NCI-H2171 (cell line): ENCODE results near the gene GM2A.
A peak's percentile ranks its signal among the peaks of the same experiment; 100 is the strongest.

Source experiments
- DNase-seq: peaks from one replicate; lab custom pipeline; 2025; lab: John Stamatoyannopoulos, UW

Gene GM2A

DNA sequence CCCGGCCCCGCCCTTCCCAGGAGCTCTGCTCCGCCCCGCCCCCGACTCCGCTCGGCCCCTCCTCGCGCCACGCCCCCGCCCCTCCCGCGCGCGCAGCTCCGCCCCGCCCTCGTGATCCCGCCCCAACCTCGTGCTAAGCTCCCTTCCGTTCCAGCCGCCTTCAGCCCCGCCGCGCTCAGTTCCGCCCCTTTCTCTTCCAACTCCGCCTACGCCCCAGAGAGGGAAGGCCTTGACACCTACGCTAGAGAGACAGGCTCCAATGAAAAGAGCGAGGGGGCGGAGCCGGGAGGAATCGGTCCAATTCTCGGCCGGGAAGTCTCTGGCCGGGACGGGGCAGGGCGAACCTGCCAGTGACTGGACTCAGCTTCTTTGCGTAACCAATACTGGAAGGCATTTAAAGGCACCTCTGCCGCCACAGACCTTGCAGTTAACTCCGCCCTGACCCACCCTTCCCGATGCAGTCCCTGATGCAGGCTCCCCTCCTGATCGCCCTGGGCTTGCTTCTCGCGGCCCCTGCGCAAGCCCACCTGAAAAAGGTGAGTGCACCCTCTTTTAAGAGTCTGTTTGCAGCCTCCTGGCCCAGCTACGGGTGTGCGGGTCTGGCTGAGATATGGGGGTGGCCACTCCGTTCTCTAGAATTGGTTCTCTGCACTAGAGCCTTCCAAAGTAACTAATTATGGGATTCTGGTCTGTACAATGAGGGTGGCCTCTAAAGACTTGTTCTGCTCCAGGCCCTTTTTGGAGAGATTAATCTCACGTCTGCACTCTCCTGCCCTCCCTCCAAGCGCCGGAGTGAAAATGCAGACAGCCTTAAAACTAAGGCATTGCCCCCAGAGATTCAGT lies at the start of gene GM2A:
TSS of gene GM2A (plus strand) at position 424 of the 843 bp plus-strand sequence. CDS start at position 456, 32 bp downstream.
- peak; percentile 86 for DNase-seq

GRCh38 chr5:151204051-151204450 lies 48.9 kb upstream of the GM2A start:
- no peak for DNase-seq

DNA sequence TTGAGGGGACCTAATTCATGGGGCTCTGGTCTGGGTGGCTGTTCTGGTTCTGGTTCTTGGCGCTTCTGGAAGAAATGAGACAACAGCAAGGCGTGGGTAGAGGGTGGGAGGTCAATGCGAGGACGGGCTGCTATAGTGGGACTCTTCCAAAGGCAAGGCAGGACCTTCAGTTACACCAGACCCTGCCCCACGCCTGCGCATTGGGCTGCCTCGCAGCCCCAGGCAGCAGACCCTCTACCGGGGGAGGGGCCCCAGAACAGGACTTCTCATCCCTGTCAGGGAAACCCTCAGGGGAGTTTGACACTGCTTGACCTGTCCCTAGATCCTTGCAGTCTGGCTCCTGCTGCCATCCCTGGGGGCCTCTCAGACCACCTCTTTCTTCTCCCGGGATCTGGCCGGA lies 47.6 kb upstream of the GM2A start:
- no peak for DNase-seq

GRCh38 chr5:151208481-151208914 lies 44.5 kb upstream of the GM2A start:
- no peak for DNase-seq

GRCh38 chr5:151212406-151212798 lies 40.6 kb upstream of the GM2A start:
- DNase-seq = no peak

DNA sequence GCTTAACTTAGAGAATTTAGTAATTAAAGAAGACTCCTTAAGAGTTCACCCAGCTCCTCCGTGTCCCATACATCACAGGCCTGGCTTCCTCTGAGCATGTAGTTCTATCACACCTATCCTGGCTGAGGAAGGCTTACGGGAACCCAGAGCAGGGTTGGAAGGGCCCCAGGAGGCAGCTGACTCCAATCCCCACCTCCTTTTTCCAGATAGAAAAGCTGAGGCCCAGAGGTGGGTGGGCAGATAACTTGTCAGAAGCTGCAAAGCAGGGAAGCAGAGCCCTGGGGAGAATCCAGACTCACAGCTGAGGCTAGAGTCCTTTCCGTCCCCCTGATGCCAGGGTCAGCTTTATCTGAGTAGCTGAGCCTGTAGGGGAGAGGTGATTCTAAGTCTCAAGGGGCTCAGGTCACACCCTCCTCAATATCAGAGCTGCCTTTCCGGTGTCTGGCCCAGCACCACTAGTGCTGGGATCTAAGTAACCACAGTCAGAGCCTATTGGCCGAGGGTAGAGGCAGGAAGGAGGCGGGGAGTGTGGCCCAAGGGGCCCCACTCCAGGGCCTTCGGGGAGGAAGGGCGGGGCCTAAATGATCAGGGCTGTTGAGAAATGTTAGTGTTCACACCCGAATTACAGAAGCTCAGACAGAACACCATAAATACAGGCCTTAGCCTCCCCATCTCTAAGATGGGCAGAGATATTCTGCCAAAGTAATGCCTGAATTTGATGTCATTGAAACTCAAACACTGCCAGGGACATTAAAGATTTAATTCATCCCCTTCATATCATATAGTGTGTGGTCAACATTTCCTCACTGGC lies 39.0 kb upstream of the GM2A start:
- no peak for DNase-seq

DNA sequence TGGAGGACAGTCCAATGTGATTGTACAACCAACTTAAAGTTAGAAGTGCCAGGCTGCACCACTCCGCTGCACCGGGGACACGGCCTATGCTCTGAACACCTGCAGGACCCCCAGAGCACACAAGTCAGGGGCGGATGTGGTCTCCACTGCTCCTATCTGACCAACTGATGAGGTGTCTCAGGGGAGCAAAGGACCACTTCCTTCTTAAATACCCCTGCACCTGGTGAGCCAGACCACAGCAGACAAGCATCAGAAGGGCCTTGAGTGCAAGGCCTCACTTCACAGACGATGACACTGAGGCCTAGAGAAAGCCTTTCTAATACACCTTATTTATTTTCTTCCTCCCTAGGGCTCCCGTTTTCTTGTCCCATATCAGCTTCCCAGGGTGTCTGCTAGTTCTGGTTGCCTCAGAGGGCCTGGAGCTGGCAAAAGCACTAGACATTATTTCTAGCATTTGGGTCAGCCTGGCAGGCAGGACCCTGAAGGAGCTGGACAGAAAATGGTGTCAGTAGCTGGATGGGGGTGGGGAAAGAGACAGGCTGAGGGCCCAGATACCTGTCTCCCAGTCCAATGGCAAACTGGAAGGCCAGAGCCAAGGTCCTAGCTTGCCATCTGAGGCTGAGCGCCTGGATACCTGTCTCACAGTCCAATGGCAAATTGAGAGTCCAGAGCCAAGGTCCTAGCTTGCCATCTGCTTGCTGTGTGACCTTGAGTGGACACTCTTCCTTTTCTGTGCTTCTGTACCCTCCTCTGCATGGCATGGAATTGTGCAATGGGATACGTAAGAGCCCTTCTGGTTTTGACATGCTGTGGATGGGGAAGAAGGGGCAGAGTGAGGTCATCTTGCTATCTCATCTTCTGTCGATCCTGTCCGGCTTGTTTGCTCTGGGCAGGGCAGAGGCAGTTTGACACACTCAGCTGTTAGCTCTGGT lies 38.1 kb upstream of the GM2A start:
- DNase-seq = no peak

DNA sequence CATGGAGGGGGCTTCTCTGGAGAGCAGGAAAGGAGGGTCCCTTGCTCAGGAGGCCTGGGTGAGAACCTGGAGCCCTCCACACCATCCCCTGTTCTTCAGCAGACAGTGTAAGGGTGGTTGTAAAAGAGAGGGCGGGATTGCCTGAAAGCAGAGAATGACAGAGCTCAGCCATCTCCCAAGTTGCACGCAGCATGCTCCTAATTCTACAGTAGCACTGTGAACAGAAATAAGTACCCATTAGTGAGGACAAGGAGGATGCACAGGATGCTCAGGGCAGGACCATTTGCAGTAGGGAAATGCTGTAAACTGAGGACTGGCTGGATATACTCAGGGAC lies 37.5 kb upstream of the GM2A start:
- no peak for DNase-seq

- no peak for DNase-seq
These were observed 36.2 kb upstream of the GM2A start for GRCh38 chr5:151216781-151217180.

DNA sequence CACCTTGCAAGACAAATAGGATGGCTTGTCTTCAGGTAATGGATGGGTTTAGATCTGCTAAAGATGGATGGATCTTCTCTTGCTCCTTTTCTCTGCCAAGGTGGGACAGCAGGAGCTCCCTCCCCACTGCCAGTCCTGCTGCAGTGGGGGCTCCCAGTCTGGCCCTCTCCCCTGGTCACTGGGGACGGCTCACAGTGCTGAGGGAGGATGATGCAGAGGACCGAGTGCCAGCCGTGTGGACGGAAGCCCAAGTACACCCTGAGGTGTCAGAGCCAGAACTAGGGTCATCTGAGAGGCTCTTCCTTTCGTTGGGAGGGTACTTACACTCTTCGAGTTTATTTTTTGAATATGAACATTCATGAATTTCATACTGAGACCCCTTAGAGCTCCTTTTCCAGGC lies 34.8 kb upstream of the GM2A start:
- DNase-seq = no peak

DNA sequence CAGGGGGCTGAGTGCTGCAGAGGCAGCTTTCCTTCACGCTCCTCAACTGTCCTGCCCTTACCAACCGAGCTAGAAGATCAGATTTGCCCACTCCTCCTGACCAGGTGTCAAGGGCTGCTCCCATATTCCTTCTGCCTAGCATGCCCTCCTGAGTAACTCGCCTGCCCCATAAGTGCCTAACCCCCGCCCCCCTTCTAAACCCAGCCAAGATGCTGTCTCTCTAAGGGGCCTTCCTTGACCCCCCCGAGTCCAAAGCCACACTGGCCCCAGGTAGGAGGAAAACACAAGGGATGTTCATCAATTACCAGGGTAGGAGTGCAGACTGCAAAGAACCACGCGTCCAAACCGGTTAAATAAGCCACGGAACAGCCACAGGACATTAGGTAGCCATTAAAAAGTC lies 33.8 kb upstream of the GM2A start:
- DNase-seq = no peak

DNA sequence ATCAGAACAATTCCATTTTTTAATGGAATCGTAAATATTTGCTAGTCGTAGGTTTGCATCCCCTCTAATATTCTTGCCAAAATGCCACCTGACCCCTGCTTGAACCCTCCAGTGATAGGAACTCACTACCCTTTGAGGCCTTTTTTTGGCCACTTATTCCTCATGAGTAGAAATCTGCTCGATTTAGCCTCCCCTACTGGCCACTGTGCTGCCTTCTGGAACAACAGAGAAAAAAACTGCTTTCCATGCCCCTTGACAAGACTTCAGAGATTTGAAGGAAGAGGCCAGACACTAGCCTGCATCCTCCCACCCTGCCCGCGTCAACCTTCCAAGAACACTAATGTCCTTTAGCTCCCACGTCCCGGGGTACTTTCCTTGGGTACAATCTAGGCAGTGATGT lies 33.2 kb upstream of the GM2A start:
- DNase-seq = no peak

DNA sequence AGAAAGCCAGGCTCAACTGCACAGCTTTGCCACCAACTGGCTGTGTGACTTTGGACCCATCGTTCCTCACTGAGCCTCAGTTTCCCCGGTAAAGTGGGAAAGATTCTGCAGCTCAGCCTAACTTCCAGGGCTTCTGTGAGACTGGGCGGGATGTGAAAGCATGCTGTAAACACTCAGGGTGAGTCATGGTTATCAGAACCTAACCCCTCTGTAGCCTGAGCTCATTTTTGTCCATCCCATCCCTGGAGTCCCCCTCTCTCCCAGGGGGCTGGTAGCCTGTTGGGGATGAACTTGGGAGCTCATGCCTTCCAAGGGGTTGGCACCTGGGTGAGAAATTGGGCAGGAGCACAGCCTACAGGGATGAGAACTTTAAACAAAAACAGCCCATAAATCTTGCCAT lies 31.4 kb upstream of the GM2A start:
- no peak for DNase-seq

- no peak for DNase-seq
These were observed 30.8 kb upstream of the GM2A start for GRCh38 chr5:151222054-151222789.

GRCh38 chr5:151222790-151223446 lies 30.1 kb upstream of the GM2A start:
- no peak for DNase-seq

GRCh38 chr5:151223447-151224264 lies 29.3 kb upstream of the GM2A start, which contains the start of gene CCDC69:
Gene CCDC69 (minus strand): TSS chr5:151224092. CDS start chr5:151223970, 122 bp downstream.
- DNase-seq = no peak

GRCh38 chr5:151224372-151224771 lies 28.6 kb upstream of the GM2A start:
- DNase-seq = no peak

- DNase-seq = no peak
These were observed 27.9 kb upstream of the GM2A start for GRCh38 chr5:151225071-151225470.

DNA sequence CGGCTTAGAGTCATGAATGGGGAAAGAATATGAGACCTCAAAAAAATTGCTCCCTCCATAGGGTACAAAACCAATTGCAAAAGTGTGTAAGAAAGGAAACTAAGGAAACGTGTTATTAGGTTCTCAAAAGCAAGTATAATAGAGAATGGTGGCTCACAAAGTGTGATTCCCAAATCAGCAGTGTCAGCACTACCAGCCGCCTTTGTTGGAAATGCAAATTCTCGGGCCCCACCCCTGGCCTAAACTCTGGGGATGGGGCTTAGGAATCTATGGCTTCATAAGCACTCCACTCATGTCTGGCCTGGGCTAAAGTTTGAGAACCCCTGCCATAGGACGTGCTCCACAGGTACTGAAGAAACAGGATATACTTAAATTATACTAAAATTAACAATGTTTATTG lies 27.5 kb upstream of the GM2A start:
- DNase-seq = no peak

- DNase-seq = no peak
These were observed 25.0 kb upstream of the GM2A start for GRCh38 chr5:151227918-151228447.
